OCI-LY3 (cell line): Measurements from ENCODE around the gene EFEMP1.

Source experiments
- CTCF ChIP-seq: fragments of 200-600, 300-600 bp; sonication (generic); IDR thresholded peaks from 2 replicates; pipeline ENCODE4 v1.5.1; 2014; ENCODE audit warnings: antibody characterized with exemption, low read length, low read depth
- EZH2phosphoT487 ChIP-seq: fragments of 200-600 bp; shearing (Covaris generic); IDR thresholded peaks from 2 replicates; pipeline ENCODE4 v1.6.1; 2018; ENCODE audit warnings: antibody characterized with exemption, mixed run types, low read depth

- TF ChIP-seq CTCF = no peak
- no peak for TF ChIP-seq EZH2phosphoT487
These were observed 30.9 kb upstream of the EFEMP1 start for GRCh38 chr2:55954306-55955035.
